Stimulated activated CD4-positive, alpha-beta T cell treated with anti-CD3 and anti-CD28 coated beads, Interleukin-1b, Interleukin-23, amount 100 ng/mL, for 48 hours (primary cell): ENCODE data around the gene TYSND1.
A peak's percentile ranks its signal among the peaks of the same experiment; 100 is the strongest.
"Not testable (repeated sequence)": the region's sequence is repeated elsewhere in the genome, so short reads cannot be mapped to it uniquely, and the experiment has no call there.

Experiments used
- DNase-seq: peaks from one replicate; pipeline ENCODE4 v3.0.0-alpha.2; 2020

Gene TYSND1, protein sequence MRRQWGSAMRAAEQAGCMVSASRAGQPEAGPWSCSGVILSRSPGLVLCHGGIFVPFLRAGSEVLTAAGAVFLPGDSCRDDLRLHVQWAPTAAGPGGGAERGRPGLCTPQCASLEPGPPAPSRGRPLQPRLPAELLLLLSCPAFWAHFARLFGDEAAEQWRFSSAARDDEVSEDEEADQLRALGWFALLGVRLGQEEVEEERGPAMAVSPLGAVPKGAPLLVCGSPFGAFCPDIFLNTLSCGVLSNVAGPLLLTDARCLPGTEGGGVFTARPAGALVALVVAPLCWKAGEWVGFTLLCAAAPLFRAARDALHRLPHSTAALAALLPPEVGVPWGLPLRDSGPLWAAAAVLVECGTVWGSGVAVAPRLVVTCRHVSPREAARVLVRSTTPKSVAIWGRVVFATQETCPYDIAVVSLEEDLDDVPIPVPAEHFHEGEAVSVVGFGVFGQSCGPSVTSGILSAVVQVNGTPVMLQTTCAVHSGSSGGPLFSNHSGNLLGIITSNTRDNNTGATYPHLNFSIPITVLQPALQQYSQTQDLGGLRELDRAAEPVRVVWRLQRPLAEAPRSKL

DNA sequence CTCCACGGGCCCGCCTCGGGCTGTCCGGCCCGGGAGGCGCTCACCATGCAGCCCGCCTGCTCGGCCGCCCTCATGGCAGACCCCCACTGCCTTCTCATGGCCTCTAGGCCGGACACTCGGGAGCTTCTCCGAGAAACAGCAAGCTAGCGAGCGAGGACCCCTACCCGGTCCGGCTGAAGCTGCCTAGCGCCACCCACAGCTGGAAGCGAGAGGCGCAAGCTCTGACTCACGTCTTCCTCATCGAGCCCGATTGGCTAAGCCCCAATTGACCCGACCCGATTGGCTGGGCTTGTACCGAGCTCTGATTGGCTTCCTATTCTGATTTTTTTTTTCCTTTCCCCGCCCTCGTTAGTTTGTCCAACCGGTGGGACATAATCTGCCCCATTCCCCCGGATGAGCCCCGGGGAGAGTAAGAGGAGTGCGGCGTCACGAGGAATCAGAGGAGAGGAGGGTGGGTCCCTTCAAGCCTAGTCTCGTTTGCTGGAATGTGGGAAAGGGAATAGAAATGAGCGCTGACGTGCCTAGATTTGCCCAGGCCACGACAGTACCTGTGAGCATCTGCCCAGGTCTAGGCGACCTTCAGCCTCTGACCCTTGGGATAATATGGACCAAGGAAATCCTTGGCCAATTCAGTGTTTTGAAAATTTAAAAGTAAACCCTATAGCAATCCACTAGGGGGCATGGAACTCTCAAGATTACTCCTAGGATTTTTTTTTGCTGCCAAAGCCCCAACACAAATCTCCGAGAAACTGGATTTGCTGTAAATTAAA, at the start of gene TYSND1:
TYSND1 (minus strand) TSS at position 212 of the 770 bp plus-strand sequence; CDS start at position 98, 114 bp downstream.
- DNase-seq: peak; percentile 96

DNA sequence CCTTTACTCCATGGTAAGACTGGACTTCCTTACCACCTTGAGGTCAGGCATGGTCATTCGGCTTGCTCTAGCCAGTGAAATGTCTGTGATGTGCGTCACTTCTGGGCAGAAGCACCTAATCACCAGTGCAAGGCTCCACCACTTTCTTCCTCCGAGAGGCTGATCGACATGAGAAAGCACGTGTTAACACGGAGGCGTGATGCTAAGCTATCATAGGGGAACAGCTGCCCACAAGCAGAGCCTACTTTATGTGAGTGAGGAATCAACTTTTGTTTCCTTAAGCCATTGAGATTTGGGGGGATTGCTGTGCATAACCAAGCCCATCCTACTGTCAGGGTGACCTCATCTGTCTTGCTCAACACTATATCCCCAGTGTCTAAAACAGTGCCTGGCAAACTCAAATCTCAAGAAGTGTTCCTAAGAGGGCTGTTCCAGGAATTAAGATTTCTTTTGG, 46.9 kb upstream of the TYSND1 start:
- DNase-seq: no peak

- DNase-seq: no peak
Observed at GRCh38 chr10:70192326-70192968, 45.9 kb upstream of the TYSND1 start.

DNA sequence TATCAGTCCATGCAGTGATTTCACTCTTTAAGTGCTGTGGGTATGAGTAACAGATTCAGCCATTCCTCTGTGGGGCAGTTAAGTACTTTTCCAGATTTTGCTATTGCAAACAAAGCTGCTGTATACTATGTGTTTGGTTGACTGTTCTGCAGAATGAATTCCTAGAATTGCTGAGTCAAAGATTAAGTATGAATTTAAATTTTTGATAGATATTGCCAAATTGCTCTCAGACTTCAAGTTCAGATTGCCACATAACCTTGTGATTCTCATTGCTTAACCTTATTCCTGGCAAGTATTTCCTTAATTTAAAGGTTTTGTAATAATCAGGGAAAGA, 45.4 kb upstream of the TYSND1 start:
- no peak for DNase-seq

GRCh38 chr10:70191161-70191971, 44.9 kb upstream of the TYSND1 start:
- DNase-seq: no peak

- no peak for DNase-seq
Observed at GRCh38 chr10:70190581-70190980, 44.1 kb upstream of the TYSND1 start.

GRCh38 chr10:70190102-70190501, 43.6 kb upstream of the TYSND1 start:
- no peak for DNase-seq

DNA sequence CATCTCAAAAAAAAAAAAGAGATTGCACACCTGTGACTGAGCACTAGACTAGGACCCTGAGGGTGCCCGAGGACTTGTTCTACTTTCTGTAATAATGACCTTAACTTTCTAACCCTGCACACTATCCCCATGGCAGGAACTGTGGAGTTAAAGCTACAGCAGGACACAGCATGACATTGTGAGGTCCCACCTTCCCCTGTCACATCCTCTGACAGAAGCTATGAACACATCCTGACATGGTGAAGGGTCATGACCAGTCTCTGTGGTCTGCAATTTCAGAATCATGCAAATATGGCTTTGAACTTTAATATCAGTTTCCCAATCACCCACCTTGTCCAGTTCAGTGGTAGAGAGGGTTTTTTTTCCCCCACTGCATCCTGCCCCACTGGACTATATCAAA, 42.3 kb upstream of the TYSND1 start:
- no peak for DNase-seq

GRCh38 chr10:70186571-70186970, 40.1 kb upstream of the TYSND1 start:
- DNase-seq: no peak

DNA sequence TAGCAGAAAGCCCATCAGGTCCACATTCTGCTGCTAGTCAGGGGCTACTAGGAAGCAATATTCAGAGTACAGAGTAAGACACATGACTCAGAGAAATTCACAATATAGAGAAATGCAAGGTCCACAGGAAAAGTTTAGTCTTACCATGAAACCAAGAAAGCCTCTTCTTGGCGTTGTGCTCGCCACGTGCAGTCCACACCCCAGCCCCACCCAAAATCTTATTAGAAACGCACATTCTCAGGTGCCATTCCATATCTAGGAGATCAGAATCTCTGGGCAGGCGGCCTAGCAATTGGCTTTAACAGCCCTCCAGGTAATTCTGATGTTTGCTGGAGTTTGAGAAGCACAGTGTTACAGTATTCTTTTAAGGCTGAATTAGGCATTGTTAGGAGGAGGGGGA, 39.6 kb upstream of the TYSND1 start:
- DNase-seq: no peak

DNA sequence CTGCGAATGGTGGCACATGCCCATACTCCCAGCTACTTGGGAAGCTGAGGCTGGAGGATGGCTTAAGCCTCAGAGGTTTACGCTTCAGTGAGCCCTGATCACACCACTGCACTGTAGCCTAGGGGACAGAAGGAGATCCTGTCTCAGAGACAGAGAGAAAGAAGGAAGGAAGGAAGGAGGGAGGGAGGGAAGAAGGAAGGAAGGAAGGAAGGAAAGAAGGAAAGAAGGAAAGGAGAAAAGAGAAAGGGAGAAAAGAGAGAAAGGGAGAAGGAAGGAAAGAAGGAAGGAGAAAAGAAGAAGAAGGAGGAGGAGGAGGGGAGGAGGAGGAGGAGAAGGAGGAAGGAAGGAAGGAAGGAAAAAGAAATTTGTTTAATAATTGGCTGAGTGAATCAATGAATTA, 36.8 kb upstream of the TYSND1 start:
- DNase-seq: no peak

DNA sequence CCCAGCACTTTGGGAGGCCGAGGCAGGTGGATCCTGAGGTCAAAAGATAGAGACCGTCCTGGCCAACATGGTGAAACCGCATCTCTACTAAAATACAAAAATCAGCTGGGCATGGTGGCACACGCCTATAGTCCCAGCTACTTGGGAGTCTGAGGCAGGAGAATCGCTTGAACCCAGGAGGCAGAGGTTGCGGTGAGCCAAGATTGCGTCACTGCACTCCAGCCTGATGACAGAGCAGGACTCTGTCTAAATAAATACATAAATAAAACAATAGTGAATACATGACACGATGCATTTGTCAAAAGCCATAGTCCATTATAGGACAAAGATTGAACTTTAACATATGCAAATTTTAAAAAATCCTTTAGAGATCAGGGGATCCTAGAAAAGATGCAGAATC, 32.7 kb upstream of the TYSND1 start:
- not testable (repeated sequence) for DNase-seq

DNA sequence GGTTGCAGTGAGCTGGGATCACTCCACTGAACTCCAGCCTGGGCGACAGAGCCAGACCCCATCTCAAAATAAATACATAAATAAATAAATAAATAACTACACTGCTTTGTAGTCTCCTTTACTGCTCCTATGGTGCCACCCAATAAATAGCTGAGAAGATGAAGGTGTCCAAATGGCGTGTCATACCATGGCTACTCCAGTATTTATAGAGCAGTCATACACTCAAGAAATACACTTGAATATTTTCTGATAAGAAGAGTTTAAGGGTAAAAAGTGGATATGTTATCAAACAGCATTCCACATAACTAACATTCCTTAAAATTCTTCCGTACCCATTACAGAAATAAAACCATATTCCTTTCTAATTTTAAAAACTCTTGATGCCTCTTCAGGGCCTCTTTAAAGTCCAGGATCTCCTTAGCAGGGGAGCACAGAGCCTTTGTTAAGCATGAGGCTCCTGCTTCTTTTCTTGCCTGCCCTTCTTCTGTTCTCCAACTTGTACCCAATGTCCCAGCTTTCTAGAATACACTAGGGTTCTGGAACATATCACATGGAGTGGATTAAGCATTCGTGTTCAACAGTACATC, 31.7 kb upstream of the TYSND1 start:
- no peak for DNase-seq

GRCh38 chr10:70176441-70176840, 29.9 kb upstream of the TYSND1 start:
- DNase-seq: no peak

GRCh38 chr10:70175516-70175915, 29.0 kb upstream of the TYSND1 start:
- no peak for DNase-seq

- peak; percentile 27 for DNase-seq
Observed at GRCh38 chr10:70174058-70174741, 27.7 kb upstream of the TYSND1 start.

DNA sequence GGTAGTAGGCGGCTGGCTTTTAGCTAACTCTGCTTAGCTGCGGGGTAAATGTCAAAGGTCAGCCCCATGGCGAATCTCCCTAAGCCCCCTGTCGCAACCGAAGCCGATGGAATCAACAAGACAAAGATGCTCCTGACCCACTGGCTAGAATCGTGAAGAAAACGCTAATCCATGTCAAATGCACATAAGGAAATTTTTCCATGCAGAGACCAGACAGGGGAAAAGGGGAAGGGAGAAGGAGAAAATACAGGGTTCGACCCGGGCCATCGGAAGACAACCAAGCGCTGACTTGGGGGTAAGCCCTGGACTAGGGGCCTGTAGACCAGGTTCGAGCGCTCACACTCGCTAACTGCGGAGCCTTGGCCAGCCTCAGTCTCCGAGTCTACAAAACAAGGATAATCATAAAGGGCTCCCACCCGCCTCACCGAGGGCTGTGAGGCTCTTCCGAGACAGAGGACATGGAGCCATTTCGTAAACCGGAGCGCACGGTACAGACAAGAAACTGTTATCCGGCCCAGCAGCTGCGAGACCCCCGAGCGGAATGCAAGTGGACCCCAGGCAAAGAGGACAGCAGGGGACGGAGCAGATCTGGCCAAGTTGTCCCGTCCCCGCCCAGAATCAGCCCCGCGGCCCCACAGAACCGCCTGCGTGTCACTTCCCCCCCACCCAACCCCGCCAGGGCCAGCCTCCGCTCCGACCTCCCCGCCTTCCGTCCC, 23.3 kb upstream of the TYSND1 start:
- no peak for DNase-seq

DNA sequence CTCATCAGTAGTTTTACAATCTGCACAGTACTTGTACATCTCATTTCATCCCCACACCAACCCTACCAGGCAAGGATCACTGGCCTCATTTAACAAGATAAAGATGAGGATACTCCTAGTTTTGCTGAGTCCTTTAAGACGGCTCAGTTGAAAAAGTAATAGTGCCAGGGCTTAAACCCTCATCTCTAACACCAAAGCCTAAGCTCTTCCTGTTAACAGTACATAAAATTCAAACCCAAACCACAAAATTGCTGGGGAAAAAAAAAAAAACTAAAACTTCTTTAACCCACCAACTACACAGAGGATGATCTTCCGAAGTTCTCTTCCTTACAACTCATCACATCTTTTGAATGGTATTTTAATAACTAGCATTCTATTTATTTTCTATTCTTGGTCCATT, 22.5 kb upstream of the TYSND1 start:
- no peak for DNase-seq

- DNase-seq: no peak
Observed at GRCh38 chr10:70167246-70167645, 20.7 kb upstream of the TYSND1 start.

DNA sequence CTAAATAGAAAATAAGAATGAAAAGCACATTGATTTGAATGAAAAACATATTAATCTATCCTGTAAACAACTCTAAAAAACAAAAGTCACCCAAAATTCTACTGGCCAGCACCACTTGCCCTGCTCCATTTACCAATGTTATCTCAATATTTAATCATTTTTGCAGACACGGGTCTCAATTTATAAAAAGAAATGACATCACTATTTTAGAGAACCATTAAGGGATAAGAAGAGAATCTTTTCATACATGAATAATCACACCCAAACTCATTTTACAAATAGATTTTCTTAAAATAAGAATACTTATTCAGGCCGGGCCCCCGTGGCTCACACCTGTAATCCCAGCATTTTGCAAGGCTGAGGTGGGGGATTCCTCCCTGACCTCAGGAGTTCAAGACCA, 19.9 kb upstream of the TYSND1 start:
- no peak for DNase-seq

DNA sequence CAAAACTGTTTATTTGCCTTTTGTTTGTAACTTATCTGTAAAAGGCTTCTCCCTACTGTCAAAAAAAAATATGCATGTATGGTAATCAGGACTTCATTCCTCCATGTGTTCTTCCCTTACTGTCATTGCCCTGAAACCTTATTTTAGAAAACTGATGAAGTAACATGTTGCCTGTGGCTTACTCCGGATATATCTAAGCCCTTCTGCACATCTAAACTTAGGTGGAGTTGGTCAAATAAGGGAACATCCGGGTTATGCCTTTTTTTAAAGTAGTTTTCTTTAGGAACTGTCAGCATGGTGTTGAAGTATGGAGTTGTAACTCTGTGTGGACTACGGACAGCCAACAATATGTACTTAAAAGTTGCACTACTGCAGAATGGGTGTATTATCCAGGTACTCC, 17.7 kb upstream of the TYSND1 start:
- no peak for DNase-seq
